Measurements from ENCODE around the gene NPHP4.

Gene NPHP4

GRCh38 chr1:6037338-6037762 lies 45.1 kb upstream of the NPHP4 start:
- H3K27ac ChIP-seq = no peak overlapping the region; the same call in 1 of the 2 replicates
- CTCF ChIA-PET = no interaction called here
- POLR2A ChIA-PET (ENCODE audit: low non-redundant PET) = no interaction called here
- TF ChIP-seq CTCF (conservative IDR thresholded peaks at IDR 0.05; ENCODE audit: low read depth) = no peak
- no peak for DNase-seq (ENCODE audit: low spot score)

GRCh38 chr1:6035719-6036118 lies 43.5 kb upstream of the NPHP4 start:
- ChIA-PET CTCF (interaction anchor here (0.6 kb wide), 1 partner anchor 135 kb away, joined by 3 read pairs; no protein-coding TSS in a partner anchor), POLR2A (ENCODE audit: low non-redundant PET) (no interaction called here)
- no peak overlapping the region for H3K27ac ChIP-seq
- TF ChIP-seq CTCF (conservative IDR thresholded peaks at IDR 0.05; ENCODE audit: low read depth) = no peak
- no peak for DNase-seq (ENCODE audit: low spot score)

- ChIA-PET POLR2A (ENCODE audit: low non-redundant PET) (no interaction called here), CTCF (interaction anchor here (0.6 to 1.7 kb wide), 3 partner anchors 11 to 205 kb away, joined by 3 to 7 read pairs (median 4); no protein-coding TSS in a partner anchor)
- no peak for TF ChIP-seq CTCF (conservative IDR thresholded peaks at IDR 0.05; ENCODE audit: low read depth)
- no peak overlapping the region for H3K27ac ChIP-seq
- no peak for DNase-seq (ENCODE audit: low spot score)
Measured at GRCh38 chr1:6035303-6035702, 43.1 kb upstream of the NPHP4 start.

GRCh38 chr1:6034750-6035096 lies 42.5 kb upstream of the NPHP4 start:
- no peak for DNase-seq (ENCODE audit: low spot score)
- no peak overlapping the region for H3K27ac ChIP-seq
- POLR2A ChIA-PET (ENCODE audit: low non-redundant PET) = no interaction called here
- peak; percentile 6; the same call in 1 of the 2 replicates for TF ChIP-seq CTCF (conservative IDR thresholded peaks at IDR 0.05; ENCODE audit: low read depth)
- CTCF ChIA-PET = interaction anchor here (0.5 to 1.7 kb wide), 5 partner anchors 10 to 1366 kb away, joined by 3 to 7 read pairs (median 4); partner anchors contain the start of gene PLEKHG5

- peak; percentile 54 for TF ChIP-seq CTCF (conservative IDR thresholded peaks at IDR 0.05; ENCODE audit: low read depth)
- no peak overlapping the region for H3K27ac ChIP-seq
- DNase-seq (ENCODE audit: low spot score) = no peak
- ChIA-PET POLR2A (ENCODE audit: low non-redundant PET) (no interaction called here), CTCF (interaction anchor here (0.5 to 1.7 kb wide), 5 partner anchors 10 to 1365 kb away, joined by 3 to 7 read pairs (median 4); partner anchors contain the start of gene PLEKHG5)
Measured at GRCh38 chr1:6033986-6034749, 41.9 kb upstream of the NPHP4 start.

GRCh38 chr1:6033124-6033523 lies 40.9 kb upstream of the NPHP4 start:
- no peak for TF ChIP-seq CTCF (conservative IDR thresholded peaks at IDR 0.05; ENCODE audit: low read depth)
- H3K27ac ChIP-seq = no peak overlapping the region
- no peak for DNase-seq (ENCODE audit: low spot score)
- CTCF ChIA-PET = interaction anchor here (0.6 kb wide), 1 partner anchor 1266 kb away, joined by 3 read pairs; no protein-coding TSS in a partner anchor
- POLR2A ChIA-PET (ENCODE audit: low non-redundant PET) = no interaction called here

Measured in RWPE1 (cell line).